Suppressor macrophage (primary cell): Measurements from ENCODE around the gene TEAD1.
A peak's percentile ranks its signal among the peaks of the same experiment; 100 is the strongest.

Source experiments
- DNase-seq, 4 experiments: peaks; one replicate each; pipeline ENCODE4 v3.0.0-alpha.2; 2020 to 2022

Gene TEAD1

GRCh38 chr11:12687740-12688139, 13.5 kb downstream of the TEAD1 start:
- no peak for DNase-seq

- no peak for DNase-seq
These were observed 15.0 kb downstream of the TEAD1 start for GRCh38 chr11:12689029-12689755.

GRCh38 chr11:12690663-12691062, 16.4 kb downstream of the TEAD1 start:
- no peak for DNase-seq

- DNase-seq, result no peak
These were observed 17.3 kb downstream of the TEAD1 start for GRCh38 chr11:12691473-12691872.

- peak in 1 of 4 experiments; percentile 5 for DNase-seq
These were observed 18.2 kb downstream of the TEAD1 start for GRCh38 chr11:12692229-12693075.

GRCh38 chr11:12693094-12693478, 18.9 kb downstream of the TEAD1 start:
- DNase-seq, result no peak

GRCh38 chr11:12693479-12694182, 19.4 kb downstream of the TEAD1 start:
- DNase-seq, result peak; percentile 65 to 78 (median 66)

- DNase-seq, result peak in 3 of 4 experiments; percentile 16 to 25 (median 19)
These were observed 19.9 kb downstream of the TEAD1 start for GRCh38 chr11:12694183-12694531.

- no peak for DNase-seq
These were observed 21.1 kb downstream of the TEAD1 start for GRCh38 chr11:12695221-12695794.

GRCh38 chr11:12695873-12696272, 21.7 kb downstream of the TEAD1 start:
- DNase-seq, result no peak

- DNase-seq, result no peak
These were observed 22.8 kb downstream of the TEAD1 start for GRCh38 chr11:12696911-12697581.

GRCh38 chr11:12698048-12698447, 23.8 kb downstream of the TEAD1 start:
- DNase-seq, result no peak

GRCh38 chr11:12701811-12702592, 27.8 kb downstream of the TEAD1 start:
- DNase-seq, result no peak

- no peak for DNase-seq
These were observed 28.8 kb downstream of the TEAD1 start for GRCh38 chr11:12702999-12703453.

- no peak for DNase-seq
These were observed 29.8 kb downstream of the TEAD1 start for GRCh38 chr11:12704049-12704448.

- DNase-seq, result no peak
These were observed 31.7 kb downstream of the TEAD1 start for GRCh38 chr11:12705874-12706273.

GRCh38 chr11:12706545-12707499, 32.6 kb downstream of the TEAD1 start:
- DNase-seq, result no peak

GRCh38 chr11:12707500-12707880, 33.3 kb downstream of the TEAD1 start:
- no peak for DNase-seq

- no peak for DNase-seq
These were observed 37.3 kb downstream of the TEAD1 start for GRCh38 chr11:12711496-12711895.

- DNase-seq, result no peak
These were observed 37.9 kb downstream of the TEAD1 start for GRCh38 chr11:12712132-12712531.
